Stimulated activated CD8-positive, alpha-beta memory T cell treated with anti-CD3 and anti-CD28 coated beads, Interleukin-7, amount 100 ng/mL, for 24 hours (primary cell): ENCODE measurements around the gene PPM1D.
"Not testable (repeated sequence)": the region's sequence is repeated elsewhere in the genome, so short reads cannot be mapped to it uniquely, and the experiment has no call there.

ENCODE experiments used
- DNase-seq: peaks from one replicate; pipeline ENCODE4 v3.0.0-alpha.2; 2020; ENCODE audit warnings: low read depth

PPM1D gene

DNA sequence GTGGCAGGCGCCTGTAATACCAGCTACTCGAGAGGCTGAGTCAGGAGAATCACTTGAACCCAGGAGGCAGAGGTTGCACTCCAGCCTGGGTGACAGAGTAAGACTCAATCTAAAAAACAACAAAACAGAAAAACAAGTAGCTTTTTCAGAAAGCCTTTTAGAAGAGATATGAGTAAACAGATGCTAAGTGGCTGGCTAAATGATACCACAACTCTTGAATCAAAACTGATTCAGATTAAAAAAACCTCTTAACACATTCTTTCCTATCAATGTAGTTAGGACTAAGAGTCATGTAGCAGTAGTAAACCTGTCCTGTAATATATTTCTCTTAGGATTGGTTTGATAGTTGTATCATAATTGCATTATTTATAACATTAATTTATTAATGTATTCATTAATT is 23.0 kb downstream of the PPM1D start:
- DNase-seq: no peak

DNA sequence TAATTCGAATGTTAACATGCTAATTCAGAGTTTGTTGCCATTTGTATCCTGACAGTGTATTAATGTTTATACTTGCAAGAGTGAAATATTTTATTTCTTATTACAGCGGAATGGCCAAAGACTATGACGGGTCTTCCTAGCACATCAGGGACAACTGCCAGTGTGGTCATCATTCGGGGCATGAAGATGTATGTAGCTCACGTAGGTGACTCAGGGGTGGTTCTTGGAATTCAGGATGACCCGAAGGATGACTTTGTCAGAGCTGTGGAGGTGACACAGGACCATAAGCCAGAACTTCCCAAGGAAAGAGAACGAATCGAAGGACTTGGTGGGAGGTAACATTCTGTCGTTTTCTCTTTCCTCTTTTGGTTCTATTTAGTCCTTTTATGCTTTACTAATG is 23.4 kb downstream of the PPM1D start:
- no peak for DNase-seq

DNA sequence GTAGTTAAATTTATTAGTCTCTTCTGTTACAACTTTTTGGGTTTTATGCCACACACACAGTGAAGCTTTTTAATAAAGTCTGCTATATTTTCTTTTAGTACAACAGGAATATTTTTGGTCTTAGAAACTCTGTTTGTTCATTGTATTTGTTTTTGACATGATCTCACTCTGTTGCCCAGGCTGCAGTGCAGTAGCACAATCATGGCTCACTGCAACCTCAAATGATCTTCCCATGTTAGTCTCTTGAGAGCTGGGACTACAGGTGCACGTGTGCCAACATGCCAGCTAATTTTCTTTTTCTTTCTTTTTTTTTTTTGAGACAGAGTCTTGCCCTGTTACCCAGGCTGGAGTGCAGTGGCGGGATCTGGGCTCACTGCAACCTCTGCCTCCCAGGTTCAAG is 27.1 kb downstream of the PPM1D start:
- no peak for DNase-seq

DNA sequence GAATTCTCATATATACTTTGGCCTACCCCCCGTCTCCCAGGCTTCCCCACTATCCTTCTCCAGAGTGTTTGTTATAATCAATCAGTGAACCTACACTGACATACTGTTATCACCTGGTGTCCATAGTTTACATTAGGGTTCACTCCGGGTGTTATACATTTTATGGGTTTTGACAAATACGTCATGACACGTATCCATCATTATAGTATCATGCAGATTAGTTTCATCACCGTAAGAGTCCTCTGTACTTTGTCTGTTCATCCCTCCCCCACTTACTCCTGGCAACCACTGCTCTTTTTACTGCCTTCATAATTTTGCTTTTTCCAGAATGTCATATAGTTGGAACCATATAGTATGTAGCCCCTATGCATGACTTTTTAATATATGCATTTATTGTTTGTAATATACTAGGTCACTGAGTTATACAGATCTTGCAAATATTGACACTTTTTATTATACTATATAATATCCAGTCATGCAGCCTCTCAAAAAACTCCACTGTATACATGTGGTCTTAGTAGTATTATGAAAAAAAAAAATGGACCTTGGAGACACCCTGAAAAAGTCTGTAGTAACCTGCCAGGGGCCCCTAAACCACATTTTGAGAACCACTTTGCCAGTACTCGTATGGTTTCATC is 28.4 kb downstream of the PPM1D start:
- no peak for DNase-seq

- no peak for DNase-seq
Measured at GRCh38 chr17:60629120-60629519, 29.1 kb downstream of the PPM1D start.

GRCh38 chr17:60630352-60630751 is 30.4 kb downstream of the PPM1D start:
- DNase-seq: no peak

GRCh38 chr17:60631119-60631518 is 31.1 kb downstream of the PPM1D start:
- DNase-seq: no peak

DNA sequence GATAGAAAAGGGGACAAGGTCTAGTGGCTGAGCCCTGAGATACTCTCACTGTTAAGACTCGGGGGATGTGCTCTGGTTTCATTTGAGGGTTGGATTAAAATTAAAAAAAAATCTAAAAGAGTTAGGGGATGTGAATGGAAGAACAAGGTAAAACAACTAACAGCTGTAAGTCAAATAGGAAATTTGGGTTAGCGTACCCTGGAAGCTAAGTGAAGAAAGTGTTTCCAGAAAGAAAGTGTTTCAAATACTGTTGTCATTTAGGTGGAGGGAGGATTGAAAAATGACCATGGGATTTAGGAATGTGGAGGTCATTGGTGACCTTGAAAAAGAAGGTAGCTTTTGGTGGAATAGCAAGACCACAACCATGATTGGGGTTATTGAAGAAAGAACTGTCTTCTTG is 37.7 kb downstream of the PPM1D start:
- no peak for DNase-seq

DNA sequence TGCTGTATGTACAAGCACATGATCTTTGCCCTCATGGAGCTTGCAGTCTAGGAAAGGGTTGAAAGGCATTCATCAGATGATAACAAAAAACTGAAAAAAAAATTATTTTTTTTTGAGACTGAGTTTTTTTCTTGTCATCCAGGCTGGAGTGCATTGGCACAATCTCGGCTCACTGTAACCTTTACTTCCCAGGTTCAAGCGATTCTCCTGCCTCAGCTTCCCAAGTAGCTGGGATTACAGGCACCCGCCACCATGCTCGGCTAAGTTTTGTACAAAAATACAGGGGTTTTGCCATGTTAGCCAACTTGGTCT is 39.0 kb downstream of the PPM1D start:
- DNase-seq: no peak

DNA sequence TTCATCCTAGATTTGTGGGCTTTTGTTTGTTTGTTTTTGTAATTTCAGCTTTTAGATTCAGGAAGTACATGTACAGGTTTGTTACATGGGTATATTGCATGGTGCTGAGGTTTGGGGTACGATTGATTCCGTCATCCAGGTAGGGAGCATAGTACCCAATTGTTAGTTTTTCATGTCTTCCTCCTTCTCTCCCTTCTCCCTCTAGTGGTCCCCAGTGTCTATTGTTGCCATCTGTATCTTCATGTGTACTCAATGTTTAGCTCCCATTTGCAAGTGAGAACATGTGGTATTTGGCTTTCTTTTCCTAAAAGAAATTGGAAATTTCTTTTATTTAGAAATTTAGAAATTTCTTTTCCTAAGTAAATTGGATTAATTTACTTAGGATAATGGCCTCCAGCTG is 40.5 kb downstream of the PPM1D start:
- DNase-seq: no peak

DNA sequence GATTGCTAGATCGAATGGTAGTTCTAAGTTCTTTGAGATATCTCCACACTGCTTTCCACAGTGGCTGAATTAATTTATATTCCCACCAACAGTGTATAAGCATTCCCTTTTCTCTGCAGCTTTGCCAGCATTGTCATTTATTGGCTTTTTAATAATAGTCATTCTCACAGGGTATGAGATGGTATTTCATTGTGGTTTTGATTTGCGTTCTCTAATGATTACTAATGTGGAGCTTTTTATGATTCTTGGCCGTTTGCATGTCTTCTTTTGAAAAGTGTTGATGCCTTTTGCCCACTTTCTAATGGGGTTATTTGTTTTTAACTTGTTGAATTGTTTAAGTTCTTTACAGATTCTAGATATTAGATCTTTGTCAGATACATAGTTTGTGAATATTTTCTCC is 41.1 kb downstream of the PPM1D start:
- no peak for DNase-seq

GRCh38 chr17:60641810-60642220 is 41.8 kb downstream of the PPM1D start:
- DNase-seq: no peak

GRCh38 chr17:60645918-60646523 is 46.0 kb downstream of the PPM1D start:
- no peak for DNase-seq

DNA sequence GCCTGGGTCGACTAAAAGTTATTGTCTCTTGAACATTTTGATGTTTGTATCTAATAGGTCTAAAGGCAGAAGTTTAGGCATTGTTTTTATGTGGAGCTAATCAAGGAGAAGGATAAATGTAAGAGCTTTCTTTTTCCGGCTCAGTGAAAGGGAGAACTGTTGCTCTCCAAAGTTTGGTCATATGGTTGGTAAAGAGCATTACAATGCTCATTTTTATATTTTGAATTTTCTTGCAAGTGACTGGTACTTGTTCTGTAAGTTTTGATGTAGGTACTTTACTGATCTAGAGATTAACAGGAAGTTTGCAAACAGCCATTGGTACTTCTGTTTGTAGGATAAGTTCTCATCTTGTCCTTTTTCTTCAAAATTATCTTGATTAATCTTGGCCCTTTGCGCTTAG is 46.7 kb downstream of the PPM1D start:
- no peak for DNase-seq

- no peak for DNase-seq
Measured at GRCh38 chr17:60647705-60648104, 47.7 kb downstream of the PPM1D start.

GRCh38 chr17:60652454-60653247 is 52.7 kb downstream of the PPM1D start:
- DNase-seq: no peak

GRCh38 chr17:60653569-60653968 is 53.6 kb downstream of the PPM1D start:
- DNase-seq: no peak

GRCh38 chr17:60656499-60656898 is 56.5 kb downstream of the PPM1D start:
- no peak for DNase-seq

DNA sequence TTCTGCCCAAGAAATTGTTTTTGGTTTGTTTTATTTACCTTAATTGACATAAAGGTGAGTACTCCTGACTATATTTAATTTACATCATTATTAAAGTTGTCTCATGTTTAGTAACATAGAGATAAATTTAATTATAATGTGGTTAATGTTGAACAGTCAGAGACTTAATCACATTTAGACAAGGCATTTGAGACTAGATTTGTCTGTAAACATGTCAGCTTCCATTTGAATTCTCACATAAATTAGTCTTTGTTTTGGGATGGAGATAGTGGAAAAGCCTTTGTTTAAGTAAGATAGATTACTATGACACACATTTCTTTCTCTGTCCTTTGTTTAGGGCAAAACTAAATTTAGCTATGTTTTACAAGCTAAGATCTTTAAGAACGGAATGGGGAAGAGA is 59.2 kb downstream of the PPM1D start:
- no peak for DNase-seq

DNA sequence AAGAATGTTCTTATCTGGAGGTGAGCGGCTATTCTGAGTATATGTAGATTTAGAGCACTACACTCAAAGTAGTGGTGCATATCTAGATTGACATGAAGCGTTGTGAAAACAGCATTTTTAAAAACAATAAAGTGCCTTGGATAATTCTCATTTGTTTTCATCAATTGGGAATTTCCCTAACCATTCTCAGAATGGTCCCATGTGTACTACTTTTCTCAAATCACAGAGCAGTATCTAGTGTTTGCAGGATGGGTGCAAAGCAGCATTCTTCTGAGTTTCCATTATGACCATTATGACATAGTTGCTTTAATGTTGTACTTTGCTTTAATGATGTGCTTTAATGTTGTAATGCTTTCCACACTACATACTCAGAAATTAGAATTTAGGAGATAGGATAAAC is 61.5 kb downstream of the PPM1D start:
- no peak for DNase-seq

DNA sequence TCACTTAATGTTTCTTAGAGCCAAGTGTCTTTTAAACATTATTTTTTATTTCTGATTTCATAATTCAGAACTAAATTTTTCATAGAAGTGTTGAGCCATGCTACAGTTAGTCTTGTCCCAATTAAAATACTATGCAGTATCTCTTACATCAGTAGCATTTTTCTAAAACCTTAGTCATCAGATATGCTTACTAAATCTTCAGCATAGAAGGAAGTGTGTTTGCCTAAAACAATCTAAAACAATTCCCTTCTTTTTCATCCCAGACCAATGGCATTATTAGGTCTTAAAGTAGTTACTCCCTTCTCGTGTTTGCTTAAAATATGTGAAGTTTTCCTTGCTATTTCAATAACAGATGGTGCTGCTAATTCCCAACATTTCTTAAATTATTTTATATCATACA is 64.0 kb downstream of the PPM1D start:
- no peak for DNase-seq

- DNase-seq: no peak
Measured at GRCh38 chr17:60665602-60666001, 65.6 kb downstream of the PPM1D start.

- not testable (repeated sequence) for DNase-seq
Measured at GRCh38 chr17:60668741-60669140, 68.7 kb downstream of the PPM1D start.

GRCh38 chr17:60671482-60671881 is 71.5 kb downstream of the PPM1D start:
- no peak for DNase-seq
